BLaER1 treated with 17β-estradiol and CSF1 and Interleukin-3, amounts not matched to agents 10 nM and 100 nM (cell line): ENCODE results near the gene FAM78B.
A peak's percentile ranks its signal among the peaks of the same experiment; 100 is the strongest.

Source experiments
- H3K27ac ChIP-seq, 11 experiments: shearing (Covaris generic); formaldehyde crosslinking; 2 replicates each; pipeline ENCODE4 v1.8.1; 2022
- H3K27me3 ChIP-seq, 11 experiments: shearing (Covaris generic); formaldehyde crosslinking; 2 replicates each; pipeline ENCODE4 v1.8.1; 2022
- H3K36me3 ChIP-seq, 11 experiments: shearing (Covaris generic); formaldehyde crosslinking; 2 replicates each; pipeline ENCODE4 v1.8.1; 2022
- H3K4me1 ChIP-seq, 10 experiments: shearing (Covaris generic); formaldehyde crosslinking; 2 replicates each; pipeline ENCODE4 v1.8.1; 2022
- H3K4me2 ChIP-seq, 11 experiments: shearing (Covaris generic); formaldehyde crosslinking; 2 replicates each; pipeline ENCODE4 v1.8.1; 2022
- H3K4me3 ChIP-seq, 10 experiments: shearing (Covaris generic); formaldehyde crosslinking; 2 replicates each; pipeline ENCODE4 v1.8.1; 2022
- H3K9ac ChIP-seq, 11 experiments: shearing (Covaris generic); formaldehyde crosslinking; 2 replicates each; pipeline ENCODE4 v1.8.1; 2022
- H3K9me3 ChIP-seq, 11 experiments: shearing (Covaris generic); formaldehyde crosslinking; replicated peaks in 1 of 11; 2 replicates each; pipeline ENCODE4 v1.8.1; 2022
- H4K20me1 ChIP-seq, 11 experiments: shearing (Covaris generic); formaldehyde crosslinking; 2 replicates each; pipeline ENCODE4 v1.8.1; 2022
- Cebpa-rat ChIP-seq, 11 experiments: shearing (Covaris generic); IDR thresholded peaks; 2 replicates each; pipeline ENCODE4 v1.8.1; 2022

Gene FAM78B

GRCh38 chr1:166169182-166169581 lies 2.4 kb upstream of the FAM78B start:
- H4K20me1 ChIP-seq: peaks cover 0 to 20% (median 18%) of the 10 kb centered on the region in 11 experiments; a peak in 18 of 22 replicates
- peaks cover 9 to 28% (median 25%) of the 10 kb centered on the region in 10 experiments for H3K4me1 ChIP-seq
- H3K4me2 ChIP-seq: no peak overlapping the region
- no peak overlapping the region for H3K9ac ChIP-seq
- no peak overlapping the region for H3K27ac ChIP-seq
- H3K27me3 ChIP-seq: peaks cover 25 to 26% (median 26%) of the 10 kb centered on the region in 11 experiments
- H3K9me3 ChIP-seq: no peaks in the 10 kb centered on the region
- H3K36me3 ChIP-seq: no peaks in the 10 kb centered on the region
- no peak for TF ChIP-seq Cebpa-rat (IDR thresholded peaks at IDR 0.05)
- H3K4me3 ChIP-seq: no peak overlapping the region

DNA sequence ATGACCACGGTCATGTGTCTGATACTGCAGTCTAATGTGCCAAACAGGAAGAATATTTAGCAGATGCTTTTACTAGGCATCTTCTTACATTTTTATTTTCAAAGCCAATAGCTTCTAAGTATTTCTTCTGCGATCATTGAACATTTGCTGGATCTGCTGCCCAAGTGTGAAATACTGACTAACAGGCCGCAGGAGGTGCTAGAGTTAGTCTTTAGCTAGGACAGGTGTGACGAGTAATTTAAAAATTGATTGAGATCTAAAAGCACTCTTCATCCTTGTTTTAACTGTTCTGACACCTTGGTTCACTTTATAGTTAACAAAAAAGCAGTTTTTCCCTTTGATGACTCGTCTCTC lies 748 bp upstream of the FAM78B start:
- H3K9me3 ChIP-seq: no peaks in the 10 kb centered on the region
- peaks cover 0 to 32% (median 21%) of the 10 kb centered on the region in 11 experiments; a peak in 18 of 22 replicates for H4K20me1 ChIP-seq
- H3K27me3 ChIP-seq: peaks cover 31 to 43% (median 37%) of the 10 kb centered on the region in 11 experiments
- H3K4me3 ChIP-seq: peak overlapping the region; percentile 68 to 81 (median 74)
- no peak overlapping the region; a peak in 1 of 22 replicates for H3K27ac ChIP-seq
- no peaks in the 10 kb centered on the region for H3K36me3 ChIP-seq
- peaks cover 9 to 31% (median 25%) of the 10 kb centered on the region in 10 experiments for H3K4me1 ChIP-seq
- H3K4me2 ChIP-seq: peak overlapping the region; percentile 82 to 100 (median 92)
- TF ChIP-seq Cebpa-rat (IDR thresholded peaks at IDR 0.05): no peak
- peak overlapping the region in 10 of 11 experiments; percentile 52 to 82 (median 66); a peak in 16 of 22 replicates for H3K9ac ChIP-seq

DNA sequence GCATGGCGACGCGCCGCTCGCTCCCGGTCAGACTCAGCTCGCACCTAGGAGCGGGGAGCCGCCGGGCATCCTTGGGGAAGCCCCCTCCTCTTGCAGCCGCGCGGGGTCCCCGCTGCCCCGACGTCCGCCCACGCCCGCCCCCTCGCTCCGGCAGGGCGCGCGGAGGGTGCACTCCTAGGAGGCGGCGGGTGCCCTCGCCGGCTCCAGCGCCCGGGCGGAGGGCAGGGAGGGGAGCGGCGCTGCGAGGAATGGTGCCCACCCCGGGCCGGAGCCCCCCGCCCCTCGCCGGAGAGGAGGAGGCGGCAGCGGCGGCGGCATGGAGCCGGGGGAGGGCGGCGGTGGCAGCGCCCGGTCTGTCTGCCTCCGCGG lies 488 bp downstream of the FAM78B start:
- Histone ChIP-seq H3K9ac (peak overlapping the region; percentile 69 to 83 (median 79)), H3K4me3 (peak overlapping the region; percentile 68 to 81 (median 74)), H3K27me3 (peaks cover 31 to 44% (median 37%) of the 10 kb centered on the region in 11 experiments), H3K27ac (peak overlapping the region in 6 of 11 experiments; percentile 58 to 72 (median 64); a peak in 9 of 22 replicates), H3K36me3 (no peaks in the 10 kb centered on the region), H3K4me2 (peak overlapping the region; percentile 95 to 100 (median 100)), H3K4me1 (peaks cover 9 to 31% (median 25%) of the 10 kb centered on the region in 10 experiments), H4K20me1 (peaks cover 0 to 42% (median 21%) of the 10 kb centered on the region in 11 experiments; a peak in 18 of 22 replicates), H3K9me3 (no peaks in the 10 kb centered on the region)
- no peak for TF ChIP-seq Cebpa-rat (IDR thresholded peaks at IDR 0.05)

DNA sequence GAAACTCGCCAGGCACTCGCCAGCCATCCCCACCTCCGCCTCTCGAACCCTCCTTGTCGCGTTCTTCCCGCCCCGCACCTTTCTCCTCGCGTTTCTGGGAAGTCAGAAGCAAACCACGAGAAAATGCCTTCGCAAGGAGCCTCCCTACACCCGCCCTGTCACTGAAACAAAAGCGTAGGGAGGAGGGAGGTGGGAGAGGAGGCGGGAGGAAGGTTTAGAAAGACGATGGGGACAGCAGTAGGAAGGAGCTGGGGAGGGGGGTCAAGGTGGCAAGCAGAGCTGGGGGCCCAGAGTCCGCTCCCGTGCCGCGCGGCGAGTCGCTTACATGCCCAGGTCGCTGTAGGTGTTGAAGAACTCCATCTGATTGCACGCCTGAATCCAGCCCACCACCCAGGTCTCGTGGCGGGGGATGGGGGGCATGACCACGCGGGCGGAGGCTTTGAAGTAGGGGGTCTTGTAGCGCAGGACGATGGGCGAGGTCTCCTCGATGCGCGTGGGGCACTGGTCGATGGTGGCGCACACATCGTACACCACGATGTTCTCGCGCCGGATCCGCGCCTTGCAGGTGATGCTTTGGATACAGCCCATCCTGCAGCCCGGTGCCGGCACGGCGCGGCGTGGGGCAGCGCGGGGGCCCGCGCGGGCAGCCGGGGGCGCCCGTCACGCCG lies 1.0 kb downstream of the FAM78B start:
- H3K4me3 ChIP-seq: peak overlapping the region; percentile 68 to 81 (median 74)
- no peak overlapping the region for H3K27ac ChIP-seq
- H3K9me3 ChIP-seq: no peaks in the 10 kb centered on the region
- TF ChIP-seq Cebpa-rat (IDR thresholded peaks at IDR 0.05): no peak
- peaks cover 31 to 44% (median 37%) of the 10 kb centered on the region in 11 experiments for H3K27me3 ChIP-seq
- H4K20me1 ChIP-seq: peaks cover 0 to 42% (median 21%) of the 10 kb centered on the region in 11 experiments; a peak in 18 of 22 replicates
- H3K4me1 ChIP-seq: peaks cover 9 to 31% (median 25%) of the 10 kb centered on the region in 10 experiments
- no peaks in the 10 kb centered on the region for H3K36me3 ChIP-seq
- peak overlapping the region; percentile 69 to 83 (median 79); a peak in 18 of 22 replicates for H3K9ac ChIP-seq
- H3K4me2 ChIP-seq: peak overlapping the region; percentile 95 to 100 (median 100)

GRCh38 chr1:166164995-166165660 lies 1.7 kb downstream of the FAM78B start:
- H3K4me1 ChIP-seq: peaks cover 9 to 31% (median 25%) of the 10 kb centered on the region in 10 experiments
- peaks cover 0 to 42% (median 21%) of the 10 kb centered on the region in 11 experiments; a peak in 18 of 22 replicates for H4K20me1 ChIP-seq
- no peaks in the 10 kb centered on the region for H3K9me3 ChIP-seq
- no peaks in the 10 kb centered on the region for H3K36me3 ChIP-seq
- H3K27ac ChIP-seq: no peak overlapping the region
- H3K27me3 ChIP-seq: peaks cover 31 to 44% (median 37%) of the 10 kb centered on the region in 11 experiments
- H3K4me2 ChIP-seq: peak overlapping the region; percentile 95 to 100 (median 100)
- TF ChIP-seq Cebpa-rat (IDR thresholded peaks at IDR 0.05): no peak
- peak overlapping the region; percentile 68 to 81 (median 74) for H3K4me3 ChIP-seq
- peak overlapping the region in 4 of 11 experiments; percentile 19 to 81 (median 52); a peak in 4 of 22 replicates for H3K9ac ChIP-seq

DNA sequence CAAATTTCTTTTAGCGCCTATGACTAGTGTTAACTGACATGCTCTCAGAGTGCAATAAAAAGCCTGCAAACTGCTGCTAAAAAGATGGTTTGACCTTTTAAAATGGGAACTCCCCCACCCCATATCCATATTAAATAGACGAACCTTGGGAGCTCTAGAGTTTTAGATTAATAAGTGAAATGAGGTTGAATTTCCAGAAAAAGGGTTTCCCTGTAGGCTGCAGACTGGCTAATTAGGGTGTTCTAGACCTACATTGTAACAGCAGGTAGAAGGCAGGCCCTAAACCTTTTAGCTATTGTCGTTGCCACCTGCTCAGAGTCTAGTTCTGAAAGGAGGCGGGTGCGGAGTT lies 2.2 kb downstream of the FAM78B start:
- Histone ChIP-seq H3K9me3 (no peaks in the 10 kb centered on the region), H3K4me1 (peaks cover 9 to 31% (median 25%) of the 10 kb centered on the region in 10 experiments), H3K36me3 (no peaks in the 10 kb centered on the region), H3K4me3 (peak overlapping the region in 8 of 10 experiments; percentile 68 to 81 (median 74); a peak in 12 of 20 replicates), H3K27me3 (peaks cover 31 to 44% (median 37%) of the 10 kb centered on the region in 11 experiments), H4K20me1 (peaks cover 0 to 42% (median 21%) of the 10 kb centered on the region in 11 experiments; a peak in 18 of 22 replicates), H3K27ac (no peak overlapping the region), H3K9ac (no peak overlapping the region), H3K4me2 (peak overlapping the region; percentile 95 to 100 (median 100))
- no peak for TF ChIP-seq Cebpa-rat (IDR thresholded peaks at IDR 0.05)

DNA sequence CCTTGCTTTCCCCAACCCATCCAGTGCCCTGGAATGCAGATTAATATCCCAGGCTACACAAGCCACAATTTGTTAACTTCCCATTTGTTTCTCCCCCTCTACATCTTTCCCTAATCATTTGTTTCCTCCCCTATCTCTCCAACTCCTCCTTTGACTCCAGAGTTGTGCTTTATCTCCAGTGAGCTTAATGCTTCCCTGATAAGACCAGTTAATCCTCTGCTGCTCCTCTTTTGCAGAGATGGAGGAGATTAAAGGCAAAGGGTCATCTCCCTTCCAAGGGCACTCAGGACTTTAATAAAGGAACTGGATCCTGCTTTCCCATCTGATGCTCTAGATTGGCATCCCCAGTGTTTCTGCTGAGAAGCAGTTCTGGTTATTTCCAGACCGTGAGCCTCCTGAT lies 7.1 kb downstream of the FAM78B start:
- Histone ChIP-seq H3K36me3 (no peaks in the 10 kb centered on the region), H3K4me1 (peaks cover 0 to 7% (median 3%) of the 10 kb centered on the region in 10 experiments; a peak in 13 of 20 replicates), H3K4me3 (no peak overlapping the region), H4K20me1 (peaks cover 0 to 27% (median 8%) of the 10 kb centered on the region in 11 experiments; a peak in 11 of 22 replicates), H3K27me3 (peaks cover 10 to 23% (median 16%) of the 10 kb centered on the region in 11 experiments), H3K27ac (no peak overlapping the region), H3K4me2 (no peak overlapping the region), H3K9ac (no peak overlapping the region), H3K9me3 (no peaks in the 10 kb centered on the region)
- TF ChIP-seq Cebpa-rat (IDR thresholded peaks at IDR 0.05): no peak

DNA sequence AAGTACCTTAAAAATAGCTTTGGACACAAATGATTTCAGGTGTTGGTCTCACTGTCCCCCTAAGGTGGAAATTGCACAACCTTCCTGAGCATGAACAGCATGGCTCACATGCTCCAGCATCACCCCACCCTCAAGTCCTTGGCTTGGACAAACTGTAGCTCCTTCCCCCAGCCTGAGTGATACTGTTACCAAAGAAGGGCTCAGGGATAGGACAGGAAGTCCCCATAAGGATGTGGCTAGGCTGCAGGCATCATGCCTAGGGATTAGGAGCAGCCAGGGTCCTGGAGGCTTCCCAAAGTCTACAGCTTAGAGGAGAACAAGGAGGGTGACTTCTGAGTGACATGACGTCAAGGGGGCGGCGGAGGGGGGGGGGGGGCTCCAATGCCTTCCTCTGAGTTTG lies 10.1 kb downstream of the FAM78B start:
- TF ChIP-seq Cebpa-rat (IDR thresholded peaks at IDR 0.05): no peak
- H3K27me3 ChIP-seq: no peaks in the 10 kb centered on the region
- no peak overlapping the region for H3K27ac ChIP-seq
- H3K9me3 ChIP-seq: 0 out of 22 replicates have a peak, but pooled peaks cover 0 to 5% (median 0%) of the 10 kb centered on the region in 11 experiments
- H4K20me1 ChIP-seq: peaks cover 0 to 4% (median 0%) of the 10 kb centered on the region in 11 experiments; a peak in 3 of 22 replicates
- no peak overlapping the region for H3K4me2 ChIP-seq
- no peak overlapping the region for H3K4me3 ChIP-seq
- H3K4me1 ChIP-seq: peaks cover 0 to 9% (median 0%) of the 10 kb centered on the region in 10 experiments; a peak in 4 of 20 replicates
- no peak overlapping the region for H3K9ac ChIP-seq
- no peaks in the 10 kb centered on the region for H3K36me3 ChIP-seq

DNA sequence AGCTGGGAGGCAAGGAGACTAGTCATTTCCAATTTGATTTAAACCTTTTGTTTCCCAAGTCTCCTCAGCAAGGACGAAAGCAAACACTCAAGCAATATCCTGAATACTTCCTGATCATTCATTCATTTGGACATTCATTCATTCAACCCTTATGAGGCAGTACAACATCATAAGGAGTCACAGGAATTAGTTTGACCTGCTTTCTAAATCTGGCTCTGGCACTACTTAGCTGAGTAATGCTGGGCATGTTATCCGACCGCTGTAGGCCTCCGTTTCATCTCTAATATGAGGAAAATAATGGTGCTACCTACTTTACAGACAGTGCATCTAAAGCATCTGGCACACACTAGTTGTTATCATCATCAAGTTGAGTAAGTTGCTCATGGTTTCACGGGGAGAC lies 11.7 kb downstream of the FAM78B start:
- no peak overlapping the region for H3K27ac ChIP-seq
- H3K4me3 ChIP-seq: no peak overlapping the region
- no peaks in the 10 kb centered on the region; a peak in 2 of 22 replicates for H4K20me1 ChIP-seq
- H3K27me3 ChIP-seq: no peaks in the 10 kb centered on the region
- H3K4me2 ChIP-seq: no peak overlapping the region
- H3K9me3 ChIP-seq: 0 out of 22 replicates have a peak, but pooled peaks cover 0 to 5% (median 0%) of the 10 kb centered on the region in 11 experiments
- H3K36me3 ChIP-seq: no peaks in the 10 kb centered on the region
- H3K9ac ChIP-seq: no peak overlapping the region
- peaks cover 0 to 9% (median 0%) of the 10 kb centered on the region in 10 experiments; a peak in 4 of 20 replicates for H3K4me1 ChIP-seq
- TF ChIP-seq Cebpa-rat (IDR thresholded peaks at IDR 0.05): no peak
